Dermis microvascular lymphatic vessel endothelial cell (primary cell): ENCODE measurements around the gene OR51E1. TPM values are rescaled to one million over a fixed set of nuclear protein-coding genes. Genes with fewer than 3 reads are reported as not detected.
A peak's percentile ranks its signal among the peaks of the same experiment; 100 is the strongest.

ENCODE experiments used
- DNase-seq, 2 donors: peaks; one replicate each; pipeline versions ENCODE4 v3.0.0 to v3.0.0-alpha.2; 2010; ENCODE audit warnings: low read depth in 2 of 2
- total RNA-seq: library from RNA; depleted of rRNA; stranded (reverse); fragments of >200 nt; gene quantifications from 2 replicates; pipeline ENCODE4 v1.2.1, GENCODE V29; 2014

The OR51E1 gene
- not detected in 2 replicates for total RNA-seq

DNA sequence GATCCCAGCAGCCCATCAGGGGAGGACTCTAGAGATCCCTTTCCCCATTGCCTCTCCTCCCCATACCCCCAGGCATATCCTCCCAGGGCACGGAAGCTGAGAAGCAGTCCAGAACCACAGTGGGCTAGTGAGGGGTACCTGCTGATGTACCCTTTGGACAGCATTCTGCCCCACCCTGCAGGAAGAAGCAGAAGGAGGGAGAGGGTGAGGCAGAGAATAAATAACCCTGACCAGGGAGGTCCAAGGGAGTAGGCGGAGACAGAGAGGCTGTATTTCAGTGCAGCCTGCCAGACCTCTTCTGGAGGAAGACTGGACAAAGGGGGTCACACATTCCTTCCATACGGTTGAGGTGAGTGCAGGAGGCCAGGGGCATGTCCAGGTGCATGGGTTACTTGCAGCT lies at the start of gene OR51E1:
OR51E1 (plus strand) TSS at position 301 of the 400 bp plus-strand sequence. CDS start 8,545 bp downstream, outside the sequence.
- DNase-seq = no peak

GRCh38 chr11:4605057-4605456 lies 38.7 kb upstream of the OR51E1 start:
- DNase-seq = no peak

DNA sequence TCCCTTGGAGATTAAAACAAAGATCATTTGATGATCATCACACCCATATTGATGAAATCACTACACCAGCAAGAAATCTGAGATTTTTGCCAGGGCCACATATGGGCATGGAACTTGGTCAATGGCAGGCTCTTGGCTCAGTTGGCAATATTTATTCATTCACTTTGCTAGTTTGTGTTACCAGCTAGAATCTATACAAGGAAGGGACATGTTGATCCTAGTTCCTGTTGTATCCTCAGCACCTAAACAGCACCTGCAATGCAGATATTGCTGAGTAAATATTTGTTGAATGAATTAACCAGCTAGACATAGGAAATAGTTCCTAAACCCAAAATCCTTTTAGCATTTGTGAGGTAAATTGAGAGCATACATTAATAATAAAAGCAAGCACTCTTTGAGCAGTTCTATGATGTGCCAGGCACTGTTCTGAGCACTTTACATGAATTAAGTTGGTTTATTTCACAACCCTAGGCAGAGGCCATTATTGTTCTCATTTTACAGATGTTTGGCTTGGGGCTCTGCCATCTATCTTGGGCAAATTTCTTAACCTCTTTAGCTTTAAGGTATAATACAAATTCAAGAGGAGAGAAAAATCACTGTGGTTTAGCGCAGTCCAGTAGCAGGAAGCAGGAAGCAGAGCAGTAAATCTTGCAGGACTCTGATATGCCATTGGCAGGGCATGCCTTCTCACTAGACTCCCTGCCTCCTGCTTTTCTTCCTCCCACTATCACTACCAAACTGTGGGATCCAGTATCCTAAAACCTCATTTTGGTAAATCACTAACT lies 37.4 kb upstream of the OR51E1 start:
- peak in 1 of 2 donors; percentile 18 for DNase-seq

DNA sequence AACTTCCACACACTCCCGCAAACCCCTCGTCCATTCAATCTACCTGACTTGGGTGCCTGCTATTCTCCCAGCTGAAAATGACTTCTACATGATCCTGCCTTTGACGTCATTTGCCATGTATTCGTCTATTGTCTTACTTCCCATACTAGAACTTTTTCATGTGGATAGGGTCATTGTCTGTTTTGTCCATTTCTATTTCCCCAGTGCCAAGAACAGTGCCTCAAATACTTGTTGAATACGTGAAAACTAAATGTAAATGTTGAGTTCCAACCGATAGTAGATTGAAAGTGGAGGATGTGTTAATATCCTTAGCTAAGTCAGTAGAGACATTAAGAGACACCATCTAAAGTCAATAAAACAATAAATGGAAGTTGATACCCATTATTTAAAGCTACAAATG lies 36.7 kb upstream of the OR51E1 start:
- peak in 1 of 2 donors; percentile 26 for DNase-seq

DNA sequence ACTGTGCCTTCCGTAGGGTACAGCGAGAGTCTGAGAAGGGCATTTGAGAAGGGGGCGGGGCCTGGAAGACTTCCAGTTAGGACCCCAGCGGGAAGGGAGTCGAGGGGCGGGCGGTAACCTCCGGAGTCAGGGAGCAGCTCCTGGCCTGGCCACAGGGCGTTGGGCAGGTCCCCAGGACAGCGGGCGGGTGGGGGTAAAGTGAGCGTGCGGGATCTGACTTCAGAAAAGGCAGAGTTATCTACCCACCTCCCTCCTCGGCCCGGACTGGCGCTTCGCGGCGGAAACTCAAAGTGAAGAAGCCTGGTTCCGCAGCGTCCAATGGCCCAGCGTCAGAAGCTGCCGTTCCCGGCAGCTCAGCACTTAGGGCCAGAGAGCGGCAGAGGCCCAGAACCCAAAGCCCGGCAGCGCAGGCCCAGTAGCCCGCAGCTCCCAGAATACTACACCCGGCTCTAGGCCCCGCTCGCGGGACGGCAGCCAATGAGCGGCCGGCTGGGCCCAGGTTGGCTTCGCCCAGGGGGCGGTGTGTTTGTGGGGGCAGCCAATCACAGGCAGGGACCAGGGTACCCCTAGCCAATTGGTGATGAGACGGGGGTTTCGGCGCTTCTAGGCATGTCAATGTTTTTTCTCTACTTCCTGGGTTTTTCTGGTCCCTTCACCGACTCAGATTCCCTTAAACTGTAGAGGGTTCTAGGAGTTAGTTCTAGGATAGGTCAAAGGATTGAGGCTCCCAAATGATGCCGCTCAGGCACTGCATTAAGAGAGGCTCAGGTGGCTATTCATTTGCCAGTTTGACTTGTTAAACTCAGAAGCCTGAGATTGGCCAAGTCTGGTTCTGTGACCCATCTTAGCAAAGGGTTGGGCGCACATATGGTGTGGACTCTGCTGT lies 35.8 kb upstream of the OR51E1 start, which contains the start of gene TRIM68:
TRIM68 (minus strand) TSS at position 451 of the 886 bp plus-strand sequence. CDS start 2,727 bp downstream, outside the sequence.
- DNase-seq = peak; percentile 78 to 93

DNA sequence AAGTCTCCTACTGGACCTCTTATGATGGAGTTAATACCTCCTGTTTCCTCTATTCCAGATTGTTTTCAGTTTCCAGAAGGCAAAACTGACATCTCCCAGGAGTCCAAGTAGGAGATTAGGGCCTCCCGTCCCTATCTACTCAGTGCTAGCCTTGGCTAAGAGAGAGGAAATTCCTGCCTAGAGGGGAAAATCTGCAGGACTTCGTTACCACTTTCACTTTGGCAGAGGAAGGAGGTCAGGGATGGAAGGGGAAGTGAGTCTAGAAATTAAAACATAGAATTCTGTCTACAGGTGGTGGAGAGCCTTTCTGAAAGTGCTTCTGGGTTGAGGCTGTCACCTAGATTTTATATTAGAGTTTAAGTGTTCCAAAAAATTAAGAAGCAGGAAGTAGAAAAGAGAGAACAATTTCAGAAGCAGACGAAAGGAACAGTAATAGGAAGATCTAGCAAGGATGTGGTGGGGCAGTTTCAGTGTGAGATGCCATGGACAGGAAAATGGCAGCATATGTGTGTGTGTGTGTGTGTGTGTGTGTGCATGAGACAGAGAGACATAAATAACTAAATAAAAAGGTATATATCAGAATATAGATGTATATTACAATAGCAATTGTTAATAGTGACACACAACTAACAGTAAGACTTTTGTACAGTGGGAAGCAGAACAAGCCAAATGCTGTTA lies 33.4 kb upstream of the OR51E1 start:
- no peak for DNase-seq

DNA sequence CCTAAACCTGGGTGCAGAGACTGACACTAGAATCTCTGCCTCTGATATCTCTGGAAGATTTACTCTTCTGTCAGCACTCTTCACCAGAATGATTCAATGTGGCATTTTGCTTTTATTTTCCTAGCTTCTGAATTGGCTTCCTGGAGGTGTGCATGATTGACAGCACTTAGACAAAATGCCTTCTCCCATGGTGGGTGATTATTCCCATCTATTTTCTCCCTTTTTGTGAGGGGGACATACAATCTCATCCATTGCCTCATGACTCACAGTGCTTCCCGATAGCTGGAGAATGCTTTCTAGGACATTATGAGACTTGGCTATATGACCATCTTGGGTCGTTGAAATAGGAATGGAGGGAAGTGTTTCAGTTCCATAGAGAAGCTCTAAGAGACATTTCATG lies 31.8 kb upstream of the OR51E1 start:
- DNase-seq = no peak

- DNase-seq = no peak
Observed at GRCh38 chr11:4615856-4616444, 27.8 kb upstream of the OR51E1 start.

- no peak for DNase-seq
Observed at GRCh38 chr11:4619514-4619913, 24.3 kb upstream of the OR51E1 start.

- peak; percentile 36 to 74 for DNase-seq
Observed at GRCh38 chr11:4626207-4627099, 17.3 kb upstream of the OR51E1 start.

DNA sequence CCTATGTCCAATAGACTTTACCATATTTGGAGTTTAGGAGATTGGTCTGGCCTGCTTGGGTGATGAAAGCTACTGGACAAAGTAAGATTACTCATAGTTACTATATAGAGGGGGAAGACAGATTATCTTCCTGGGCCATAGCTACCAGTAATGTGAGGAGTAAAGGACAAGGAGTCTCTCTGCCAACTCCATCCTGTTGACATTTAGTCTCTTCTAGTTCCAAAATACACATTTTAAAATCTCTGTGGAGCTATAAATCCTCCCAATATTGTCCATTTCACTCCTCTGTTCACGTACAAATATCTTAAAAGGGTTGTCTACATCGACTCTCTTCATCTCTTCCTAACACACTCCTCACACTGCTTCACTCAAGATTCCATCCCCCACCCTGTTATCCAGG lies 7.6 kb upstream of the OR51E1 start:
- DNase-seq = no peak

DNA sequence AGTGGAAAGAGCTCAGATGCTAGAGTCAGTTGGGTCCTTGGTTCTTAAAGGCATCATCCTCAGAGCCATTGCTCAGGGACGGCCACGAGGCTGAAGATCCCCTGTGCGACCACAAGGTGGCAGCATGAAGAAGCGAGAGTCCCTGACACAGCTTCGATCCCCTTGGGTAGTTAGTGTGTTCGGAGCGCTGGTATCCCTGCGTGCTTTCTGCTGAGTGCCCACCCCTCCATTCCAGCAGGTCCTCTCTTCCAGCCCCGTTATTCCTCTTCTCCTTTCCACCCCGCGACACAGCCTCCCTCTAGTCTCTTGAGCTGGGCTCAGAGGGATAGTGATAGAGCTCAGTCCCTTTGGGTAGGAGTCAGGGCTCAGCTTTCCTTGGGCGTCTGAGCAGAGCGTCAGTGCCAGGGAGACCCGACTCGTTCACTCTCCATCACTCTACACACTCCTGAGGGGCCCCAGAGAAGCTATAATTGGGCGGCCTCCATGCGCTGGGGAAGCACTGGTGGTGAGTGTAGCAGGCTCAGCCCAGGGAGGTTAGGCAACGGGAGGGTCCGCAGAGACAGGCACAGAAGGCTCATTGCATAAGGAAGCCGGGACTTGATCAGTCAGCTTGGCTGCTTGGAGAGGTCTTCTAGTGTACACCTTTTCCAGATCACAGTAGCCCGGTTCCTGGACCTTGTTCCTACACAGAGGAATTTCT lies 6.7 kb upstream of the OR51E1 start, which contains the start of gene OR51D1:
OR51D1 (plus strand) TSS at position 516 of the 700 bp plus-strand sequence. CDS start 2,314 bp downstream, outside the sequence.
- peak; percentile 18 to 61 for DNase-seq

GRCh38 chr11:4637662-4638047 lies 6.1 kb upstream of the OR51E1 start:
- no peak for DNase-seq

DNA sequence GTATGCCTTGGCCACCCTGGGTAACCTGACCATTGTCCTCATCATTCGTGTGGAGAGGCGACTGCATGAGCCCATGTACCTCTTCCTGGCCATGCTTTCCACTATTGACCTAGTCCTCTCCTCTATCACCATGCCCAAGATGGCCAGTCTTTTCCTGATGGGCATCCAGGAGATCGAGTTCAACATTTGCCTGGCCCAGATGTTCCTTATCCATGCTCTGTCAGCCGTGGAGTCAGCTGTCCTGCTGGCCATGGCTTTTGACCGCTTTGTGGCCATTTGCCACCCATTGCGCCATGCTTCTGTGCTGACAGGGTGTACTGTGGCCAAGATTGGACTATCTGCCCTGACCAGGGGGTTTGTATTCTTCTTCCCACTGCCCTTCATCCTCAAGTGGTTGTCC lies 3.9 kb upstream of the OR51E1 start:
- DNase-seq = no peak

DNA sequence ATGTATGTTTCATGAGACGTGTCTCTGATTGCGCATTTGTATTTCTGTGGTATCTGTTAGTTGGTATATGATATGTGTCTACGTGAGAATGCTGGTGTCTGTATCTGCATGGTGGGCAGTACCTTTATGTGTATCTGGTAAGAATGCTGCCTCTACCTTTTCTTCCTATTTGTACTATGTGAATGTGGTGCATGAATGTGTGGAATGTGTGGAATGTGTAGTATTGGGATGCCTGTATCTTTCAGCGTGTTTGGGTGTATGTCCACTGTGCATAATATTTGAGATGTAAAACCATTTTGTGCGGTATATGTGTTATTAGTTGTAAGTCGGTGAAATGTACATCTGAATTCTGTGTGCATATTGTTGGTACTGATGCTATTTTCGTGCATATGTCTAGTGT lies 2.3 kb upstream of the OR51E1 start:
- DNase-seq = no peak

DNA sequence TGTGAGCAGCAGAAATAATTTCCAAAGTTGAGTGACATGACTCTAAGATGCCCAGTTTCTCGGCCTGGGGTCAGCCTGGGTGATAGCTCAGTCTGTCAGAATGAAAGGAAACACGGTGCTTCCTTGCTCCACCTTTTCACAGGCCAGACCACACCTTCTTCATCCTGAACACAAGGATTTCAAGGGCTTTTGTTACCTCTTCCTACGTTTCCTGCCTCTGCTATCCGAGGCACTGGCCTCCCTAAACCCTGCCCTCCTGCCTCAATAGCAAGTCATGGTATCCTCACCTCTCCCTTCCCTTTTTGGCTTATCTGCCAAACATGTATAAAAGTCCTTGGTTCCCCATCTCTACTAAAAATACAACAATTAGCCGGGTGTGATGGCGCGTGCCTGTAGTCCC lies 1.7 kb upstream of the OR51E1 start:
- DNase-seq = no peak

GRCh38 chr11:4643076-4643475 lies 706 bp upstream of the OR51E1 start:
- no peak for DNase-seq

DNA sequence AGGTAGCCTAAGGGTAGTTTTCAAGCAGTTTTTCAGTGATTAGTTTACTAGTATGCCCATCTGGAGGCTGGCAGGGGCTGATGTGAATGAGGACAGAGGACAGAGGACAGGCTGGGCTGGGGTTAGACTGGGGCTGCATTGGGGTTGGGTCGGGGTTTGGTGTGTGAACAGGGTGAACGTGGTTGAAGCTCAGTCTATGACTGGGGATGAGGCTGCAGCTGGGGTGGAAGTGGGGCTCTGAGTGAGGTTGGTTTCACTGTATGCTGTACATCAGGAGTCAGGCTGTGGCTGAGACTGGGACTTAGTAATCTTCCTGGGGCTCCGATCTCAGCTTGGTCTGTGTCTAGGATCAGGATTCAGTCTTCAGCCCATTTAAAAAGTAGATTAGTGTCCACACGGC lies 451 bp downstream of the OR51E1 start:
- no peak for DNase-seq

DNA sequence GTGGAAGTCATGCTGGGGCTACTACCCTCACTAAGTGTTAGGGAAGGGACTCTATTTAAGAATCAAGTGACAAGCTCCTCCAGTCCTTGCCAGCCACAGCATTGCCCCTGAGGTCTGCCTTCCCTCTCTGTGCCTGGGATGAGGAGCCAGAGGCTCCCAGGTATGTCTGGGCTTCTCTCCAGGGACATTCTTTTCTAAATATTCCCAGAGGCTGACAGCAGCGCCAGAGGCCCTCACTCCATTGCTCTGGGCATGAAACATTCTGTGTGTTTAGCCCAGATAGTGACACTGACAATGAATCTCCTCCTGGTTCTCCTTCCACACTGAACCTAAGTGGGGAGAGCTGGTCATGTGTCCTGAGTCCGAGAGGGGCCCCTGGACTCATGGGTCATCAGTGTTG lies 2.2 kb downstream of the OR51E1 start:
- DNase-seq = no peak

DNA sequence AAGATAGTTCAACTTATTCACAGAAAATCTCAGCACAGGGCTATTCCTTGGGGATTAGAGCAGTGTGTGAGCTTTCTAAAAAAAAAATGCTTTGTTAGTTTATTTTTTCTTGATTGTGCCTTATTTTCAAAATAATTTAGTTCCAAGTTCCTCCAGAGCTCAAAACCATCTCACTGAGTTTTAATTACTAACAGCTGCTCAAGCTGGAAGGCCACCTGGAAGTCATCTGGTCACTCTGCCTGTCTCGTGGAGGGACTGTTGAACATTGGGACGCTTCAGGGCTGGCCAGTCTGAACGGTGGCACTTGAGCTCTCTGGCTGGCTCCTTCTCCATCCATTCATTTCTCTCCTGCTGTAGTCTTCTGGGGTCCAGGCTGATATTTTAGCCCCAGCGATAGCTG lies 4.0 kb downstream of the OR51E1 start:
- no peak for DNase-seq
